Heart left ventricle (tissue), 13 donors: ENCODE data around the gene IQCH.
"Not testable (repeated sequence)": the region's sequence is repeated elsewhere in the genome, so short reads cannot be mapped to it uniquely, and the experiment has no call there.

ENCODE experiments used
- POLR2A ChIP-seq, 2 donors: fragments of 450-650 bp; IDR thresholded peaks; one replicate each; pipeline ENCODE4 v1.6.1; 2017; ENCODE audit warnings: antibody characterized with exemption in 2 of 2, mild to moderate bottlenecking in 2 of 2, moderate library complexity in 2 of 2
- TF ChIP-seq, protein P1 (sequence below), 12 donors: fragments of 200-600 bp; sonication (generic) in 4 of 12; IDR thresholded peaks; one replicate each; pipeline versions ENCODE4 v1.5.0 to v1.8.0; 2018 to 2022; ENCODE audit warnings: antibody characterized with exemption in 12 of 12, mild to moderate bottlenecking in 5 of 12
- donor health status: ischemic (EF 13 %, LVEDD 7.1; RV severe dilation, severe dysfunction).
- donor health status: DM: no; HTN: yes; CAD: no.
- donor health status: DM: no; HTN: no; CAD: no.
- donor health status: ischemic (EF 25% LVEDD 6.9; RV normal size, moderate dysfunction).
- donor health status: ischemic (EF 25% LVEDD 5.7; RV mildly dilated, moderate dysfunction).
- donor health status: ischemic (EF 35%, LVEDD 5.7; RV mildly dilated, moderate dysfunction).
- donor health status: nonischemic (EF 11% LVEDD 7.7; RV severe dilation, severe dysfunction).
- donor health status: DM: yes; HTN: yes; CAD: no.
- donor health status: PGD.
- donor health status: ischemic (EF 29% LVEDD 5.4; RV normal size, mild dysfunction).
- donor health status: nonischemic (EF 23%, LVEDD 6.1; RV moderate dilation, normal function).

DNA sequence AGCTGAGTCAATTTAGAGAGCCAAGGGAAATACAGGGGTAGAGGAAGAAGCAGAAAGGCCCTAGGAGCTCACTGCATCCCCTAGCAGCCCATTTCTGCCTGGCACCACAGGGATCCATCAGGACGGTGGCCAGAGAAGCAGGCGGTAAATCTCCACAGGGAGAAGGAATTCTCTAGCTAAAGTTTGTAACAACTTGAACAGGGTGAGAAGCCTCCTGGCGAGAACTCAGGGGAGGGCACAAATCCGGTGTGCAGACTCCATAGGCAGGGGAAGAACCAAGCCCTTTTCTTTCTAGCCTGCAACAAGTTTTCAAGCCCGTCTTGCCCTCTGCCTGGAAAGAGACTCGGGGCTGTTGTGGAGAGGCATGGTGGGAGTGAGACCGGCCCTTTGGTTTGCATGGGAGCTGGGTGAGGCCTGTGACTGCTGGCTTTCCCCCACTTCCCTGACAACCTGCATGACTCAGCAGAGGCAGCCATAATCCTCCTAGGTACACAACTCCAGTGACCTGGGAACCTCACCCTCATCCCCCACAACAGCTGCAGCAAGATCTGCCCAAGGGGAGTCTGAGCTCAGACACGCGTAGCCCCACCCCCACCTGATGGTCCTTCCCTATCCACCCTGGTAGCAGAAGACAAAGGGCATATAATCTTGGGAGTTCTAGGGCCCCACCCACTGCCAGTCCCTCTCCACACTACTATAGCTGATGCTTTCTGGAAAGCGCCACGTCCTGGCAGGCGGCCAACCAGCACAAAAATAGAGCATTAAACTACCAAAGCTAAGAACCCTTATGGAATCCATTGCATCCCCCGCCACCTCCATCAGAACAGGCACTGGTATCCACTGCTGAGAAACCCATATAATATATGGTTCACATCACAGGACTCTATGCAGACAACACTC lies 182.0 kb downstream of the IQCH start:
- TF ChIP-seq, protein P1, sequence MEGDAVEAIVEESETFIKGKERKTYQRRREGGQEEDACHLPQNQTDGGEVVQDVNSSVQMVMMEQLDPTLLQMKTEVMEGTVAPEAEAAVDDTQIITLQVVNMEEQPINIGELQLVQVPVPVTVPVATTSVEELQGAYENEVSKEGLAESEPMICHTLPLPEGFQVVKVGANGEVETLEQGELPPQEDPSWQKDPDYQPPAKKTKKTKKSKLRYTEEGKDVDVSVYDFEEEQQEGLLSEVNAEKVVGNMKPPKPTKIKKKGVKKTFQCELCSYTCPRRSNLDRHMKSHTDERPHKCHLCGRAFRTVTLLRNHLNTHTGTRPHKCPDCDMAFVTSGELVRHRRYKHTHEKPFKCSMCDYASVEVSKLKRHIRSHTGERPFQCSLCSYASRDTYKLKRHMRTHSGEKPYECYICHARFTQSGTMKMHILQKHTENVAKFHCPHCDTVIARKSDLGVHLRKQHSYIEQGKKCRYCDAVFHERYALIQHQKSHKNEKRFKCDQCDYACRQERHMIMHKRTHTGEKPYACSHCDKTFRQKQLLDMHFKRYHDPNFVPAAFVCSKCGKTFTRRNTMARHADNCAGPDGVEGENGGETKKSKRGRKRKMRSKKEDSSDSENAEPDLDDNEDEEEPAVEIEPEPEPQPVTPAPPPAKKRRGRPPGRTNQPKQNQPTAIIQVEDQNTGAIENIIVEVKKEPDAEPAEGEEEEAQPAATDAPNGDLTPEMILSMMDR (IDR thresholded peaks at IDR 0.05), result not testable (repeated sequence)
- TF ChIP-seq POLR2A (IDR thresholded peaks at IDR 0.05), result not testable (repeated sequence)
